Trophoblast cell (in vitro differentiated cells and primary cell): ENCODE measurements around the gene RIC8A.

ENCODE experiments used
- DNase-seq, 2 donors: peaks; one replicate each; pipeline ENCODE4 v3.0.0-alpha.2; 2016
- H2AFZ ChIP-seq: 2 replicates; pipeline ENCODE4 v1.6.1; 2013; ENCODE audit warnings: low read length, moderate library complexity, mild to moderate bottlenecking; ENCODE audit not compliant: insufficient read depth, poor library complexity
- H2AK5ac ChIP-seq: 2 replicates; pipeline ENCODE4 v1.6.1; 2013; ENCODE audit warnings: mild to moderate bottlenecking, low read length
- H2BK120ac ChIP-seq: 2 replicates; pipeline ENCODE4 v1.6.1; 2013; ENCODE audit warnings: low read length, mild to moderate bottlenecking, moderate library complexity; ENCODE audit not compliant: insufficient read depth, poor library complexity
- H2BK12ac ChIP-seq: 2 replicates; pipeline ENCODE4 v1.6.1; 2013; ENCODE audit warnings: mild to moderate bottlenecking, low read length, moderate library complexity
- H2BK5ac ChIP-seq: 2 replicates; pipeline ENCODE4 v1.6.1; 2013; ENCODE audit warnings: low read length, low read depth, moderate library complexity, mild to moderate bottlenecking; ENCODE audit not compliant: poor library complexity
- H3K14ac ChIP-seq: 2 replicates; pipeline ENCODE4 v1.6.1; 2013; ENCODE audit warnings: mild to moderate bottlenecking, low read length
- H3K18ac ChIP-seq: 2 replicates; pipeline ENCODE4 v1.6.1; 2013; ENCODE audit warnings: mild to moderate bottlenecking, low read length
- H3K23ac ChIP-seq: 2 replicates; pipeline ENCODE4 v1.6.1; 2013; ENCODE audit warnings: low read length
- H3K27ac ChIP-seq: 2 replicates; pipeline ENCODE4 v1.5.1; 2013; ENCODE audit warnings: low read depth, mild to moderate bottlenecking, inconsistent platforms, low read length, moderate library complexity
- H3K27me3 ChIP-seq: 2 replicates; pipeline ENCODE4 v1.6.1; 2013; ENCODE audit warnings: inconsistent platforms, mild to moderate bottlenecking, low read length, moderate library complexity; ENCODE audit not compliant: insufficient read depth
- H3K36me3 ChIP-seq, 2 experiments: 1 replicate in 1 of 2; 2 replicates in 1 of 2; pipeline ENCODE4 v1.6.1; 2013; ENCODE audit warnings: low read length in 2 of 2, mild to moderate bottlenecking in 2 of 2, moderate library complexity in 1 of 2; ENCODE audit not compliant: insufficient read depth in 2 of 2, control insufficient read depth in 1 of 2
- H3K4ac ChIP-seq: 2 replicates; pipeline ENCODE4 v1.6.1; 2013; ENCODE audit warnings: low read depth, mild to moderate bottlenecking, low read length, moderate library complexity
- H3K4me1 ChIP-seq, 2 experiments: 1 replicate in 1 of 2; 2 replicates in 1 of 2; pipeline ENCODE4 v1.6.1; 2013; ENCODE audit warnings: low read length in 2 of 2, mild to moderate bottlenecking in 2 of 2, moderate library complexity in 1 of 2; ENCODE audit not compliant: insufficient read depth in 2 of 2, control insufficient read depth in 1 of 2
- H3K4me2 ChIP-seq: 2 replicates; pipeline ENCODE4 v1.6.1; 2013; ENCODE audit warnings: inconsistent platforms, mild to moderate bottlenecking, low read length, moderate library complexity
- H3K4me3 ChIP-seq: 2 replicates; pipeline ENCODE4 v1.5.1; 2013; ENCODE audit warnings: mild to moderate bottlenecking, low read depth, low read length, inconsistent platforms
- H3K79me1 ChIP-seq: one replicate; pipeline ENCODE4 v1.6.1; 2013; ENCODE audit warnings: low read length
- H3K79me2 ChIP-seq: 2 replicates; pipeline ENCODE4 v1.6.1; 2013; ENCODE audit warnings: low read length, mild to moderate bottlenecking; ENCODE audit not compliant: control insufficient read depth, insufficient read depth, poor library complexity
- H3K9ac ChIP-seq: 2 replicates; pipeline ENCODE4 v1.6.1; 2013; ENCODE audit warnings: mild to moderate bottlenecking, low read length
- H3K9me3 ChIP-seq: 2 replicates; pipeline ENCODE4 v1.6.1; 2013; ENCODE audit warnings: low read depth, mild to moderate bottlenecking, control low read depth, inconsistent platforms, low read length; ENCODE audit not compliant: insufficient read depth
- H4K12ac ChIP-seq: 2 replicates; pipeline ENCODE4 v1.6.1; 2013; ENCODE audit warnings: low read depth, mild to moderate bottlenecking, low read length, moderate library complexity
- H4K8ac ChIP-seq: 2 replicates; pipeline ENCODE4 v1.6.1; 2013; ENCODE audit warnings: low read depth, mild to moderate bottlenecking, low read length, moderate library complexity
- H4K91ac ChIP-seq: one replicate; pipeline ENCODE4 v1.6.1; 2013; ENCODE audit warnings: low read depth, mild to moderate bottlenecking, low read length, moderate library complexity
- WGBS: extraction: QIAGEN DNeasy Blood & Tissue Kit; methylation state at CpG from one replicate; pipeline ENCODE4 v1.1.7; 2013; ENCODE audit warnings: missing lambda C conversion rate; ENCODE audit not compliant: insufficient read length, insufficient coverage; ENCODE audit errors: extremely low coverage; 5-methylcytosine and 5-hydroxymethylcytosine counted together

RIC8A gene

DNA sequence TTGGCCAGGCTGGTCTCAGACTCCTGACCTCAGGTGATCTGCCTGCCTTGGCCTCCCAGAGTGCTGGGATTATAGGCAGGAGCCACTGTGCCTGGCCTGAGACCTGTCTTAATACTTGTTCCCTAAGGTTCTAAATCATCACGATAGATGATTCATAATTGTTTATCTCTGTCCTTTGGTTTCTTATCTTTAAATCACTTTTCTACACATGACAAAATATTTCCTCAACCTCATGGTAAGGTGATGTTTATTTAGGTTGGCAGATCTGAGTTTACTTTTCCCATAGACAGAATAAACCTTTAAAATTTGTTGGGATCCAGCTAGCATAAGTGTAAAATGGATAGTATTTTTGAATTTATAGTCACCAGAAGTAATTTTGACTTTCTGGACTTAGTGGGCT, 32.8 kb downstream of the RIC8A start:
- Histone ChIP-seq H3K18ac (no peak overlapping the region), H3K9me3 (no peaks in the 10 kb centered on the region), H2AFZ (no peak overlapping the region), H3K79me2 (peaks cover 13% of the 10 kb centered on the region), H2BK5ac (no peak overlapping the region), H3K36me3 (peaks cover 19 to 33% of the 10 kb centered on the region in 2 experiments), H3K27ac (no peak overlapping the region), H3K79me1 (peaks cover 11% of the 10 kb centered on the region), H4K91ac (no peak overlapping the region), H3K4me2 (no peak overlapping the region), H3K4me1 (peaks cover 0 to 2% of the 10 kb centered on the region in 2 experiments), H3K9ac (no peak overlapping the region), H2BK12ac (no peak overlapping the region), H2AK5ac (no peak overlapping the region), H3K4ac (no peak overlapping the region), H3K4me3 (no peak overlapping the region), H3K23ac (no peak overlapping the region), H2BK120ac (no peak overlapping the region), H4K8ac (no peak overlapping the region), H3K27me3 (no peaks in the 10 kb centered on the region), H3K14ac (no peak overlapping the region), H4K12ac (no peak overlapping the region)
- no peak for DNase-seq
- WGBS: no CpG with 5 or more reads among the region's 1 CpG

DNA sequence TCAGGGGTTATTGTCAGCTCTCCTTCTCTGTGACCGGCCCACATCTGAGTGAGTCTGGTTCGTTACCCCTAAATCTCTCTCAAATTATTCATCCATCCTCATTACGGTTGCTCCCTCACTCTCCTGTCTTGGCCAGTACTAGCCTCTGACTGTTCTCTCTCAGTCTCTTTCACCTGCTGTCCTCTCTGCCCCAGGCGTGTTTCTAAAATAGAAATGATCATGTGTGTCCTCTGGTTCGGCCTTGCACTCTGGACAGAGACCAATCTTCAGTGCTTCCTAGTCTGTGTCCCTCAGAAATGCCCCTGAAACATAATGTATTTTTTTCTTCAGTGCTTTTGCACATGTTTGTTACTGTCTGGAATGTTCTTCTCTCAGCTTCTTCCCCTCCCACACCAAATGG, 34.1 kb downstream of the RIC8A start:
- H3K9ac ChIP-seq: peak overlapping the region; percentile 42
- H3K9me3 ChIP-seq: no peaks in the 10 kb centered on the region
- H3K4ac ChIP-seq: no peak overlapping the region
- H2BK120ac ChIP-seq: no peak overlapping the region
- H2AK5ac ChIP-seq: no peak overlapping the region
- H4K8ac ChIP-seq: no peak overlapping the region
- DNase-seq: no peak
- no peak overlapping the region for H2BK5ac ChIP-seq
- no peak overlapping the region for H2BK12ac ChIP-seq
- no peak overlapping the region for H3K23ac ChIP-seq
- H3K27me3 ChIP-seq: no peaks in the 10 kb centered on the region
- no peak overlapping the region for H4K12ac ChIP-seq
- H3K36me3 ChIP-seq: peaks cover 29 to 44% of the 10 kb centered on the region in 2 experiments
- no peak overlapping the region for H3K18ac ChIP-seq
- H4K91ac ChIP-seq: no peak overlapping the region
- H3K27ac ChIP-seq: no peak overlapping the region
- no CpG with 5 or more reads among the region's 5 CpGs for WGBS
- H3K4me2 ChIP-seq: no peak overlapping the region
- no peaks in the 10 kb centered on the region for H3K4me1 ChIP-seq
- H3K4me3 ChIP-seq: no peak overlapping the region
- peaks cover 4% of the 10 kb centered on the region for H3K79me1 ChIP-seq
- H3K79me2 ChIP-seq: peaks cover 8% of the 10 kb centered on the region
- H3K14ac ChIP-seq: no peak overlapping the region
- H2AFZ ChIP-seq: no peak overlapping the region

DNA sequence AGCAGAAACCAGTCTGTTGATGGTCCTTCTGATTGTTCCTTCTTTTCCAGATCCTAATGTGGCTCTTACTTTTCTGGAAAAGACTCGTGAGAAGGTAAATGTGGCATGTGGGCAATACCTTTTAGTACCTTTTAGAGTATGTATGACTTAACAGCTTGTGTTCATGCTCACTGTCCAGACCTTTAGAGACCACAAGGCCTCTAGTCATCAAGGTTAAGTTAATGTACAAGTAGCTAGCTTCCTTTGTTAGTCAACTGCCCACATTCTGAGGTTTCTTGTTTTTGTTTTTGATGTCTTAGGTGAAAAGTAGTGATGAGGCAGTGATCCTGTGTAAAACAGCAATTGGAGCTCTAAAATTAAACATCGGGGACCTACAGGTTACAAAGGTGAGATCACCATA, 36.9 kb downstream of the RIC8A start:
- Histone ChIP-seq H4K12ac (no peak overlapping the region), H3K4me3 (no peak overlapping the region), H3K4ac (no peak overlapping the region), H3K23ac (no peak overlapping the region), H2BK5ac (no peak overlapping the region), H3K36me3 (peaks cover 38 to 56% of the 10 kb centered on the region in 2 experiments), H3K4me1 (no peaks in the 10 kb centered on the region), H3K9ac (no peak overlapping the region), H3K27ac (no peak overlapping the region), H2BK120ac (no peak overlapping the region), H3K27me3 (no peaks in the 10 kb centered on the region), H3K4me2 (no peak overlapping the region), H3K14ac (no peak overlapping the region), H2BK12ac (no peak overlapping the region), H3K79me2 (no peaks in the 10 kb centered on the region), H3K18ac (no peak overlapping the region), H2AFZ (no peak overlapping the region), H4K8ac (no peak overlapping the region), H2AK5ac (no peak overlapping the region), H3K9me3 (no peaks in the 10 kb centered on the region), H4K91ac (no peak overlapping the region), H3K79me1 (no peaks in the 10 kb centered on the region)
- no peak for DNase-seq
- no CpG with 5 or more reads among the region's 2 CpGs for WGBS

DNA sequence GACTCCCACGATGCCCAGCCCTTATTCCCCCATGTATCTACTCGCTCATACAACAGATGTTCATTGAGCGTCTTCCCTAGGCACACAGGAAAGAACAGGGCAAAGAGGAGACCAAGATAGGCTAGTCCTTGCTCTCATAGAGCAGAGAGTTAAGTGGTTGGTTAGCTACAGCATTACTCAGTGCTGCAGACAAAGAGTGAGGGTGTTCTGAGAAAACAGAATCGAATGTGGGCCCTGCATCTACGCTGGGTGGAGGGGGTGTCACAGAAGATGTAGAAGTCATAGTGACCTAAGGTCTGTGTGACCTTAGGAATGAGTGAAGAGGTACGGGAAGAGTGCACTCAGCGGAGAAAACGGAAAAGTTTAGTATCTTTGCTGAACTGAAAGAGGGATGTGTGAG, 41.6 kb downstream of the RIC8A start:
- Histone ChIP-seq H2BK5ac (no peak overlapping the region), H3K79me2 (no peaks in the 10 kb centered on the region), H4K8ac (no peak overlapping the region), H2AFZ (no peak overlapping the region), H3K4me3 (no peak overlapping the region), H3K23ac (no peak overlapping the region), H2BK12ac (no peak overlapping the region), H3K18ac (no peak overlapping the region), H3K4ac (no peak overlapping the region), H3K27me3 (no peaks in the 10 kb centered on the region), H4K91ac (no peak overlapping the region), H3K9ac (peak overlapping the region; percentile 42), H3K14ac (no peak overlapping the region), H2BK120ac (no peak overlapping the region), H4K12ac (no peak overlapping the region), H3K79me1 (no peaks in the 10 kb centered on the region), H3K9me3 (peaks cover 2% of the 10 kb centered on the region), H3K27ac (no peak overlapping the region), H3K4me2 (no peak overlapping the region), H2AK5ac (no peak overlapping the region), H3K36me3 (peaks cover 53 to 72% of the 10 kb centered on the region in 2 experiments), H3K4me1 (no peaks in the 10 kb centered on the region)
- WGBS: no CpG with 5 or more reads among the region's 8 CpGs
- no peak for DNase-seq
